NT2/D1 (cell line): ENCODE results near the gene WFDC8.
"Not testable (repeated sequence)": the region's sequence is repeated elsewhere in the genome, so short reads cannot be mapped to it uniquely, and the experiment has no call there.

Source experiments
- DNase-seq: peaks from one replicate; pipeline ENCODE4 v3.0.0-alpha.2; 2011; ENCODE audit warnings: low read depth, low spot score
- H3K27me3 ChIP-seq: 2 replicates; pipeline ENCODE4 v1.6.0; 2011; ENCODE audit warnings: mild to moderate bottlenecking; ENCODE audit not compliant: insufficient read length, insufficient read depth
- H3K36me3 ChIP-seq: 2 replicates; pipeline ENCODE4 v1.6.1; 2011; ENCODE audit warnings: mild to moderate bottlenecking, low read length, mixed read lengths; ENCODE audit not compliant: insufficient read depth, insufficient read length
- H3K4me1 ChIP-seq: 2 replicates; pipeline ENCODE4 v1.5.1; 2011; ENCODE audit not compliant: insufficient read depth, insufficient read length
- H3K4me3 ChIP-seq: 2 replicates; pipeline ENCODE4 v1.5.1; 2011; ENCODE audit warnings: low read depth; ENCODE audit not compliant: insufficient read length
- H3K9ac ChIP-seq: 2 replicates; pipeline ENCODE4 v1.6.0; 2011; ENCODE audit warnings: low read depth; ENCODE audit not compliant: insufficient read length
- H3K9me3 ChIP-seq: 2 replicates; pipeline ENCODE4 v1.5.1; 2011; ENCODE audit warnings: mild to moderate bottlenecking, low read length; ENCODE audit not compliant: insufficient read depth
- SUZ12 ChIP-seq: IDR thresholded peaks from 2 replicates; pipeline ENCODE4 v1.6.1; 2011; ENCODE audit not compliant: insufficient read length, insufficient read depth; ENCODE audit errors: extremely low read depth
- YY1 ChIP-seq: IDR thresholded peaks from 2 replicates; pipeline ENCODE4 v1.6.1; 2011; ENCODE audit not compliant: insufficient read length, insufficient read depth
- ZNF274 ChIP-seq: IDR thresholded peaks from 2 replicates; pipeline ENCODE4 v1.6.1; 2011; ENCODE audit warnings: mild to moderate bottlenecking, low read depth, low read length

The WFDC8 gene

DNA sequence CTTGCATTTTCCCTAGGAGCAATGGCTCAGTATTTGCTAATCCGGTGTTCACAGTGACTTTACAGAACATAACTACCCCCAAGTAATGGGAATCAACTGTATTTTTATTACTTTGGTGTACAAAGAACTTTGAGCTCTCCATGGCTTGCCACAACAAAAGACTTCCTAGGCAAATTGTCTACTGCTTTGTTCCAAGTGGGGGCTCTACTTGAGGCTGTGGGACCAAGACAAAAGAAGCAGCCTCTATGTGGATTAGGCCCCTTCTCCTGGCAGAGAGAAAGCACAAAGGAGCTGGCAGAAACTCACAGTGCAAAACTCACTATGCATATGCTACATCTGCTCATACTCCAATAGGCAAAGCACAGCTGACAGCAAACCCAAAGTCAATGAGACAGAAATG, 853 bp downstream of the WFDC8 start:
- no peaks in the 10 kb centered on the region for H3K4me1 ChIP-seq
- peak; percentile 73 for DNase-seq

GRCh38 chr20:45576995-45577394, 2.1 kb downstream of the WFDC8 start:
- Histone ChIP-seq H3K36me3 (no peaks in the 10 kb centered on the region), H3K4me1 (no peaks in the 10 kb centered on the region), H3K4me3 (no peak overlapping the region), H3K27me3 (no peaks in the 10 kb centered on the region), H3K9ac (no peak overlapping the region), H3K9me3 (no peaks in the 10 kb centered on the region; the same call in 1 of the 2 replicates)
- TF ChIP-seq SUZ12, result no peak
- TF ChIP-seq ZNF274, result no peak
- TF ChIP-seq YY1, result no peak
- DNase-seq, result no peak

More for the DNA sequence above, 853 bp downstream of the WFDC8 start:
- no peak for TF ChIP-seq YY1
- TF ChIP-seq ZNF274, result no peak
- TF ChIP-seq SUZ12, result no peak
- Histone ChIP-seq H3K36me3 (no peaks in the 10 kb centered on the region), H3K9me3 (no peaks in the 10 kb centered on the region; the same call in 1 of the 2 replicates), H3K9ac (no peak overlapping the region), H3K4me3 (no peak overlapping the region), H3K27me3 (no peaks in the 10 kb centered on the region)

- DNase-seq, result no peak
These were observed 3.2 kb downstream of the WFDC8 start for GRCh38 chr20:45575931-45576330.

GRCh38 chr20:45569650-45570049, 9.4 kb downstream of the WFDC8 start:
- not testable (repeated sequence) for H3K9me3 ChIP-seq, H3K27me3 ChIP-seq, H3K36me3 ChIP-seq, H3K9ac ChIP-seq, H3K4me1 ChIP-seq, H3K4me3 ChIP-seq, DNase-seq

More at GRCh38 chr20:45575931-45576330, 3.2 kb downstream of the WFDC8 start:
- Histone ChIP-seq H3K36me3 (no peaks in the 10 kb centered on the region), H3K9me3 (no peaks in the 10 kb centered on the region; the same call in 1 of the 2 replicates), H3K4me3 (no peak overlapping the region), H3K9ac (no peak overlapping the region), H3K27me3 (no peaks in the 10 kb centered on the region), H3K4me1 (no peaks in the 10 kb centered on the region)
- no peak for TF ChIP-seq YY1
- no peak for TF ChIP-seq SUZ12
- TF ChIP-seq ZNF274, result no peak

DNA sequence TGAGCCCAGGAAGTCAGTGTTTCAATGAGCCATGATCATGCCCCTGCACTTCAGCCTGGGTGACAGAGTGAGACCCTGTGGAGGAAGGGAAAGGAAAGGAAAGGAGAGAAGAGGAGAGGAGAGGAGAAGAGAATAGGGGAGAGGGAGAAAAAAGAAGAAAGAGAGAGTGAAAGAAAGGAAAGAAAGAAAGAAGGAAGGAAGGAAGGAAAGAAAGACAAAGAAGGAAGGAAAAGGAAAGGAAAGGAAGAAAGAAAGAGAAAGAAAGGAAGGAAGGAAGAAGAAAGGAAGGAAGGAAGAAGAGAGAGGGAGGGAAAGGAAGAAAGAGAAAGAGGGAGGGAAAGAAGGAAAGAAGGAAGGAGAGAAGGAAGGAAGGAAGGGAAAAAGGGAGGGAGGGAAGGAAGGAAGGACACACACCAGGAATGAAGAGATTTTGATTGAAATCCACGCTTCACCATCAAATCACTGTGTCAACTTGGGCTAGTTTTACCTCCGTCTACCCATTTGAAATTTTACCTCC, 14.3 kb downstream of the WFDC8 start:
- Histone ChIP-seq H3K4me1 (no peaks in the 10 kb centered on the region), H3K9ac (no peak overlapping the region), H3K27me3 (no peaks in the 10 kb centered on the region), H3K36me3 (no peaks in the 10 kb centered on the region), H3K4me3 (no peak overlapping the region), H3K9me3 (no peaks in the 10 kb centered on the region)
- DNase-seq, result no peak
- no peak for TF ChIP-seq SUZ12
- no peak for TF ChIP-seq YY1
- TF ChIP-seq ZNF274, result no peak

- H3K4me3 ChIP-seq, result no peak overlapping the region
- no peak overlapping the region for H3K9ac ChIP-seq
- H3K27me3 ChIP-seq, result no peaks in the 10 kb centered on the region
- H3K36me3 ChIP-seq, result no peaks in the 10 kb centered on the region
- DNase-seq, result no peak
- no peaks in the 10 kb centered on the region for H3K4me1 ChIP-seq
- TF ChIP-seq ZNF274, result no peak
- no peak for TF ChIP-seq YY1
- no peak for TF ChIP-seq SUZ12
- H3K9me3 ChIP-seq, result no peaks in the 10 kb centered on the region
These were observed 23.9 kb downstream of the WFDC8 start for GRCh38 chr20:45555198-45555597.

DNA sequence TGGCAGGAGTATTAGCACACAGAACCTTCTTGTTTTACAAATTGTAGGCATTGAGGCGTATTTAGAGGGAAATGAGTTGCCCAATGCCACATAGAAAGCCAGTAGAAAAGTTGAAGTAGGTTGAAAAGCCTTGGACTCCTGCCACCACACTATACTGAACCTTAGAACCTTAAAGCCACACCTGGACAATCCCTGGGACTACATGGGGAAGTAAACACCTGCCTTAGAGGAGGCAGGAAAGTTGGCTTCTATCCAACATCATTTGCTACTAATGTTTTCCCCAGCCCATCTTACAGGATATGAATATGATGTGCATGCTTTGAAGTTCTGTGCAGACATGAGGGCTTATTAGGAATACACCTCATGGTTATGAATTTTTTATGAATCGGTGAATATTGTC, 26.6 kb downstream of the WFDC8 start:
- Histone ChIP-seq H3K9ac (no peak overlapping the region), H3K36me3 (no peaks in the 10 kb centered on the region), H3K9me3 (no peaks in the 10 kb centered on the region), H3K4me3 (no peak overlapping the region), H3K27me3 (no peaks in the 10 kb centered on the region), H3K4me1 (no peaks in the 10 kb centered on the region)
- no peak for DNase-seq
- no peak for TF ChIP-seq ZNF274
- no peak for TF ChIP-seq YY1

DNA sequence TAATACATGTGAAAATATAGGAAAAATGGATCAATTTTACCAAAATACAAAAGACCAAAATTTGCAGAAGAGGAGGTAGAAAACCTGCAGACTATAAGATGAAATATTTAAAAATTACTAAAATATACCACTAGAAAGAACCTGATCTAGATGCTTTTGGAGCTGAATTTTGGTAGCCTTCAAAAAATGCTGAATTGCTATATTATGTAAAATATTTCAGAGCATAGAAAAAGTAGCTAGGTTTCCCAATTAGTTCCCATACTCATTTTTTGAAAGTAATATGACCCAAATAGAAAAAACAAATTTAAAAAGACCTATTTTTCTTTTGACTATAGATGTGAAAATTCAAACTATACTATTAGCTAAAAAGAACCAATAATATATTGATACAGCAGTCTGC, 28.3 kb downstream of the WFDC8 start:
- H3K36me3 ChIP-seq, result no peaks in the 10 kb centered on the region
- H3K9me3 ChIP-seq, result no peaks in the 10 kb centered on the region
- H3K27me3 ChIP-seq, result no peaks in the 10 kb centered on the region
- no peaks in the 10 kb centered on the region for H3K4me1 ChIP-seq
- H3K9ac ChIP-seq, result no peak overlapping the region
- H3K4me3 ChIP-seq, result no peak overlapping the region
- TF ChIP-seq SUZ12, result no peak
- no peak for TF ChIP-seq YY1
- no peak for TF ChIP-seq ZNF274
- DNase-seq, result no peak
